HepG2 (cell line): ENCODE results near the gene ASAP2. TPM values are rescaled to one million over a fixed set of nuclear protein-coding genes. Genes with fewer than 3 reads are reported as not detected.

Experiments used
- CCDC6 ChIP-seq: sonication (generic); formaldehyde crosslinking; IDR thresholded peaks from 2 replicates; pipeline ENCODE4 v1.8.1; 2022; ENCODE audit warnings: mild to moderate bottlenecking, missing genetic modification reagents, moderate library complexity
- CHCHD3 ChIP-seq: sonication (generic); formaldehyde crosslinking; IDR thresholded peaks from 2 replicates; pipeline ENCODE4 v1.8.0; 2022; ENCODE audit warnings: mild to moderate bottlenecking, missing genetic modification reagents, moderate library complexity
- ETV5 ChIP-seq: IDR thresholded peaks from 2 replicates; pipeline ENCODE4 v1.6.1; 2018; ENCODE audit warnings: missing biosample characterization, missing genetic modification reagents, inconsistent platforms, borderline replicate concordance
- HIVEP1 ChIP-seq: sonication (generic); formaldehyde crosslinking; IDR thresholded peaks from 2 replicates; pipeline ENCODE4 v1.4.0; 2020; ENCODE audit warnings: mild to moderate bottlenecking, missing genetic modification reagents
- JUN ChIP-seq: sonication (generic); formaldehyde crosslinking; IDR thresholded peaks from 2 replicates; pipeline ENCODE4 v1.4.0; 2020; ENCODE audit warnings: mild to moderate bottlenecking, missing genetic modification reagents
- MBD4 ChIP-seq: IDR thresholded peaks from 2 replicates; pipeline ENCODE4 v1.6.1; 2012; ENCODE audit warnings: low read length, inconsistent platforms, borderline replicate concordance
- MEIS2 ChIP-seq: sonication (generic); formaldehyde crosslinking; IDR thresholded peaks from 2 replicates; pipeline ENCODE4 v1.9.0; 2021; ENCODE audit warnings: mild to moderate bottlenecking, missing genetic modification reagents
- NCOA2 ChIP-seq: sonication (generic); formaldehyde crosslinking; IDR thresholded peaks from 2 replicates; pipeline ENCODE4 v1.8.0; 2022; ENCODE audit warnings: inconsistent platforms
- STAT5B ChIP-seq: sonication (generic); formaldehyde crosslinking; IDR thresholded peaks from 2 replicates; pipeline ENCODE4 v1.4.0; 2020; ENCODE audit warnings: missing genetic modification reagents
- ZNF124 ChIP-seq: sonication (generic); formaldehyde crosslinking; IDR thresholded peaks from 2 replicates; pipeline ENCODE4 v1.4.0; 2020; ENCODE audit warnings: missing genetic modification reagents
- ZNF354B ChIP-seq: sonication (generic); formaldehyde crosslinking; IDR thresholded peaks from 2 replicates; pipeline ENCODE4 v1.8.0; 2022; ENCODE audit warnings: mild to moderate bottlenecking, missing genetic modification reagents
- ZNF367 ChIP-seq: sonication (generic); formaldehyde crosslinking; IDR thresholded peaks from 2 replicates; pipeline ENCODE4 v1.4.0; 2020; ENCODE audit warnings: missing genetic modification reagents, borderline replicate concordance
- ZNF546 ChIP-seq: sonication (generic); formaldehyde crosslinking; conservative IDR thresholded peaks from 2 replicates; pipeline ENCODE4 v1.8.1; 2023; ENCODE audit warnings: mild to moderate bottlenecking, missing genetic modification reagents
- ZNF589 ChIP-seq: sonication (generic); formaldehyde crosslinking; conservative IDR thresholded peaks from 2 replicates; pipeline ENCODE4 v1.8.0; 2022; ENCODE audit warnings: mild to moderate bottlenecking, moderate library complexity, missing genetic modification reagents
- ZNF747 ChIP-seq: sonication (generic); formaldehyde crosslinking; IDR thresholded peaks from 2 replicates; pipeline ENCODE4 v1.8.1; 2023; ENCODE audit warnings: missing genetic modification reagents, mild to moderate bottlenecking, borderline replicate concordance
- ZNF788 ChIP-seq: sonication (generic); formaldehyde crosslinking; IDR thresholded peaks from 2 replicates; pipeline ENCODE4 v1.5.0; 2020; ENCODE audit warnings: mild to moderate bottlenecking, missing genetic modification reagents, borderline replicate concordance
- polyA plus RNA-seq, 8 experiments: library from polyadenylated mRNA; depleted of rRNA in 3 of 8; stranded (reverse) in 7 of 8; unstranded in 1 of 8; fragments of >200 nt; fragmentation: Illumina TruSeq in 4 of 8; extraction: Trizol in 4 of 8; gene quantifications; 2 replicates each; pipeline versions ENCODE4 v1.2.1 to v1.2.3, GENCODE V29; 2011 to 2016; ENCODE audit warnings: low read depth in 4 of 8, missing spikeins in 1 of 8, mixed read lengths in 1 of 8; ENCODE audit not compliant: insufficient read depth in 1 of 8
- total RNA-seq, 5 experiments: library from RNA; depleted of rRNA; stranded (reverse); fragments of >200 nt; fragmentation: Illumina TruSeq; extraction: Trizol; gene quantifications; 2 replicates each; pipeline ENCODE4 v1.2.3, GENCODE V29; 2016; ENCODE audit warnings: low read depth in 1 of 5
- TF ChIP-seq, protein P1 (sequence below): sonication (generic); formaldehyde crosslinking; IDR thresholded peaks from 2 replicates; pipeline ENCODE4 v1.4.0; 2020; ENCODE audit warnings: missing genetic modification reagents
- TF ChIP-seq, protein P2 (sequence below): sonication (generic); formaldehyde crosslinking; IDR thresholded peaks from 2 replicates; pipeline ENCODE4 v1.4.0; 2020; ENCODE audit warnings: missing genetic modification reagents, borderline replicate concordance
- TF ChIP-seq, protein P3 (sequence below): sonication (generic); formaldehyde crosslinking; IDR thresholded peaks from 2 replicates; pipeline ENCODE4 v1.5.0; 2020; ENCODE audit warnings: mild to moderate bottlenecking, missing genetic modification reagents
- TF ChIP-seq, protein P4 (sequence below): sonication (generic); formaldehyde crosslinking; conservative IDR thresholded peaks from 2 replicates; pipeline ENCODE4 v1.4.0; 2020; ENCODE audit warnings: missing genetic modification reagents

ASAP2 gene
- total and polyA plus RNA-seq, 2 of the 13 experiments (the other 11 are each of a cell fraction or from before 2014, with no cell fraction given), result 7.3 to 22.3 TPM

DNA sequence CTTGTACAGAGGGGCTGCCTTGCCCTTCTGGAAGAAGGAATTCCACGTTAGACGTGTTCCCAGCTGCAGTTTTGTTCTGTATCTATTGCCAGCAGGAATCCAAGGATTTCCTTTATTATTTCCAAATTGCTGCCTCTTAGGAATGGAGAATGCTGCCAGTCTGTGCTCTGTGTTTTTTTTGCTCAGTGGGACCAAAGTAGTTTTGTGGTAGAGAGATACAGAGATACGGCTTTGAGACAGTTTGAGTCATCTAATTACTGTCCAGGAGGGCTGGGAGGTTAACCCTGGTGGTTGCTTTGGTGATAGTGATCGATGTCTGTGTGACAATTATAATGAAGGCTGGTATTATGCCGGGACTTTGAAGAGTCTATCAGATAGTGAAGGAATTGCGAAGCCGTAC is 26.3 kb downstream of the ASAP2 start (continued):
- TF ChIP-seq CCDC6 (CRISPR knock-in tag) (no peak), ETV5 (CRISPR knock-in tag) (peak; percentile 52; the same call in 1 of the 2 replicates), ZNF124 (CRISPR knock-in tag) (no peak), ZNF788 (CRISPR knock-in tag) (no peak), ZNF747 (CRISPR knock-in tag) (no peak), ZNF367 (no peak), JUN (no peak), STAT5B (CRISPR knock-in tag) (no peak), HIVEP1 (no peak), ZNF589 (no peak), MBD4 (no peak), ZNF546 (CRISPR knock-in tag) (no peak), CHCHD3 (no peak), NCOA2 (CRISPR knock-in tag) (peak; percentile 49; the same call in 1 of the 2 replicates), ZNF354B (CRISPR knock-in tag) (0 out of 2 replicates have a peak, but pooled peaks have one; percentile 52), MEIS2 (CRISPR knock-in tag) (no peak)
- TF ChIP-seq, protein P1, sequence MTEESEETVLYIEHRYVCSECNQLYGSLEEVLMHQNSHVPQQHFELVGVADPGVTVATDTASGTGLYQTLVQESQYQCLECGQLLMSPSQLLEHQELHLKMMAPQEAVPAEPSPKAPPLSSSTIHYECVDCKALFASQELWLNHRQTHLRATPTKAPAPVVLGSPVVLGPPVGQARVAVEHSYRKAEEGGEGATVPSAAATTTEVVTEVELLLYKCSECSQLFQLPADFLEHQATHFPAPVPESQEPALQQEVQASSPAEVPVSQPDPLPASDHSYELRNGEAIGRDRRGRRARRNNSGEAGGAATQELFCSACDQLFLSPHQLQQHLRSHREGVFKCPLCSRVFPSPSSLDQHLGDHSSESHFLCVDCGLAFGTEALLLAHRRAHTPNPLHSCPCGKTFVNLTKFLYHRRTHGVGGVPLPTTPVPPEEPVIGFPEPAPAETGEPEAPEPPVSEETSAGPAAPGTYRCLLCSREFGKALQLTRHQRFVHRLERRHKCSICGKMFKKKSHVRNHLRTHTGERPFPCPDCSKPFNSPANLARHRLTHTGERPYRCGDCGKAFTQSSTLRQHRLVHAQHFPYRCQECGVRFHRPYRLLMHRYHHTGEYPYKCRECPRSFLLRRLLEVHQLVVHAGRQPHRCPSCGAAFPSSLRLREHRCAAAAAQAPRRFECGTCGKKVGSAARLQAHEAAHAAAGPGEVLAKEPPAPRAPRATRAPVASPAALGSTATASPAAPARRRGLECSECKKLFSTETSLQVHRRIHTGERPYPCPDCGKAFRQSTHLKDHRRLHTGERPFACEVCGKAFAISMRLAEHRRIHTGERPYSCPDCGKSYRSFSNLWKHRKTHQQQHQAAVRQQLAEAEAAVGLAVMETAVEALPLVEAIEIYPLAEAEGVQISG (CRISPR knock-in tag), result no peak
- TF ChIP-seq, protein P2, sequence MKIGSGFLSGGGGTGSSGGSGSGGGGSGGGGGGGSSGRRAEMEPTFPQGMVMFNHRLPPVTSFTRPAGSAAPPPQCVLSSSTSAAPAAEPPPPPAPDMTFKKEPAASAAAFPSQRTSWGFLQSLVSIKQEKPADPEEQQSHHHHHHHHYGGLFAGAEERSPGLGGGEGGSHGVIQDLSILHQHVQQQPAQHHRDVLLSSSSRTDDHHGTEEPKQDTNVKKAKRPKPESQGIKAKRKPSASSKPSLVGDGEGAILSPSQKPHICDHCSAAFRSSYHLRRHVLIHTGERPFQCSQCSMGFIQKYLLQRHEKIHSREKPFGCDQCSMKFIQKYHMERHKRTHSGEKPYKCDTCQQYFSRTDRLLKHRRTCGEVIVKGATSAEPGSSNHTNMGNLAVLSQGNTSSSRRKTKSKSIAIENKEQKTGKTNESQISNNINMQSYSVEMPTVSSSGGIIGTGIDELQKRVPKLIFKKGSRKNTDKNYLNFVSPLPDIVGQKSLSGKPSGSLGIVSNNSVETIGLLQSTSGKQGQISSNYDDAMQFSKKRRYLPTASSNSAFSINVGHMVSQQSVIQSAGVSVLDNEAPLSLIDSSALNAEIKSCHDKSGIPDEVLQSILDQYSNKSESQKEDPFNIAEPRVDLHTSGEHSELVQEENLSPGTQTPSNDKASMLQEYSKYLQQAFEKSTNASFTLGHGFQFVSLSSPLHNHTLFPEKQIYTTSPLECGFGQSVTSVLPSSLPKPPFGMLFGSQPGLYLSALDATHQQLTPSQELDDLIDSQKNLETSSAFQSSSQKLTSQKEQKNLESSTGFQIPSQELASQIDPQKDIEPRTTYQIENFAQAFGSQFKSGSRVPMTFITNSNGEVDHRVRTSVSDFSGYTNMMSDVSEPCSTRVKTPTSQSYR (CRISPR knock-in tag), result no peak
- TF ChIP-seq, protein P3, sequence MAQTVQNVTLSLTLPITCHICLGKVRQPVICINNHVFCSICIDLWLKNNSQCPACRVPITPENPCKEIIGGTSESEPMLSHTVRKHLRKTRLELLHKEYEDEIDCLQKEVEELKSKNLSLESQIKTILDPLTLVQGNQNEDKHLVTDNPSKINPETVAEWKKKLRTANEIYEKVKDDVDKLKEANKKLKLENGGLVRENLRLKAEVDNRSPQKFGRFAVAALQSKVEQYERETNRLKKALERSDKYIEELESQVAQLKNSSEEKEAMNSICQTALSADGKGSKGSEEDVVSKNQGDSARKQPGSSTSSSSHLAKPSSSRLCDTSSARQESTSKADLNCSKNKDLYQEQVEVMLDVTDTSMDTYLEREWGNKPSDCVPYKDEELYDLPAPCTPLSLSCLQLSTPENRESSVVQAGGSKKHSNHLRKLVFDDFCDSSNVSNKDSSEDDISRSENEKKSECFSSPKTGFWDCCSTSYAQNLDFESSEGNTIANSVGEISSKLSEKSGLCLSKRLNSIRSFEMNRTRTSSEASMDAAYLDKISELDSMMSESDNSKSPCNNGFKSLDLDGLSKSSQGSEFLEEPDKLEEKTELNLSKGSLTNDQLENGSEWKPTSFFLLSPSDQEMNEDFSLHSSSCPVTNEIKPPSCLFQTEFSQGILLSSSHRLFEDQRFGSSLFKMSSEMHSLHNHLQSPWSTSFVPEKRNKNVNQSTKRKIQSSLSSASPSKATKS (CRISPR knock-in tag), result no peak
- TF ChIP-seq, protein P4, sequence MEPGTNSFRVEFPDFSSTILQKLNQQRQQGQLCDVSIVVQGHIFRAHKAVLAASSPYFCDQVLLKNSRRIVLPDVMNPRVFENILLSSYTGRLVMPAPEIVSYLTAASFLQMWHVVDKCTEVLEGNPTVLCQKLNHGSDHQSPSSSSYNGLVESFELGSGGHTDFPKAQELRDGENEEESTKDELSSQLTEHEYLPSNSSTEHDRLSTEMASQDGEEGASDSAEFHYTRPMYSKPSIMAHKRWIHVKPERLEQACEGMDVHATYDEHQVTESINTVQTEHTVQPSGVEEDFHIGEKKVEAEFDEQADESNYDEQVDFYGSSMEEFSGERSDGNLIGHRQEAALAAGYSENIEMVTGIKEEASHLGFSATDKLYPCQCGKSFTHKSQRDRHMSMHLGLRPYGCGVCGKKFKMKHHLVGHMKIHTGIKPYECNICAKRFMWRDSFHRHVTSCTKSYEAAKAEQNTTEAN, result 0 out of 2 replicates have a peak, but pooled peaks have one; percentile 8
